ENCODE results near the gene EBLN1. TPM values are rescaled to one million over a fixed set of nuclear protein-coding genes. Genes with fewer than 3 reads are reported as not detected.

EBLN1 gene
- total RNA-seq, 1 experiment from 2014 or later: not detected

GRCh38 chr10:22193945-22194344 lies 23.9 kb downstream of the EBLN1 start:
- Mint-ChIP-seq H3K4me3 (no peak overlapping the region), H3K36me3 (no peaks in the 10 kb centered on the region), H3K9me3 (no peaks in the 10 kb centered on the region), H3K4me1 (no peaks in the 10 kb centered on the region), H3K27me3 (ENCODE audit: low read depth) (no peaks in the 10 kb centered on the region), H3K27ac (no peak overlapping the region)
- CTCF ChIA-PET: no interaction called here
- no peak for TF ChIP-seq ZNF532 (CRISPR knock-in tag; IDR thresholded peaks at IDR 0.05; ENCODE audit: borderline replicate concordance)
- no peak for TF ChIP-seq ATF3 (CRISPR knock-in tag; conservative IDR thresholded peaks at IDR 0.05)
- no peak for TF ChIP-seq NR1H2 (CRISPR knock-in tag; IDR thresholded peaks at IDR 0.05)
- TF ChIP-seq USF1 (CRISPR knock-in tag; IDR thresholded peaks at IDR 0.05): no peak
- no peak for TF ChIP-seq TP53 (CRISPR knock-in tag; IDR thresholded peaks at IDR 0.05)
- TF ChIP-seq CTCF (IDR thresholded peaks at IDR 0.05): no peak
- no peak for TF ChIP-seq TEAD4 (CRISPR knock-in tag; IDR thresholded peaks at IDR 0.05)
- TF ChIP-seq NFATC4 (CRISPR knock-in tag; IDR thresholded peaks at IDR 0.05): no peak
- no peak for TF ChIP-seq OVOL2 (CRISPR knock-in tag; IDR thresholded peaks at IDR 0.05; ENCODE audit: borderline replicate concordance)
- TF ChIP-seq USF2 (CRISPR knock-in tag; IDR thresholded peaks at IDR 0.05): no peak
- no peak for TF ChIP-seq ZBTB21 (CRISPR knock-in tag; IDR thresholded peaks at IDR 0.05; ENCODE audit: borderline replicate concordance)
- no peak for TF ChIP-seq ETV6 (CRISPR knock-in tag; IDR thresholded peaks at IDR 0.05)
- no peak for TF ChIP-seq NFYB (CRISPR knock-in tag; conservative IDR thresholded peaks at IDR 0.05; ENCODE audit: low read depth)
- TF ChIP-seq NR2C2 (CRISPR knock-in tag; IDR thresholded peaks at IDR 0.05): no peak
- TF ChIP-seq FOXJ3 (CRISPR knock-in tag; IDR thresholded peaks at IDR 0.05; ENCODE audit: borderline replicate concordance): no peak
- TF ChIP-seq CDX4 (CRISPR knock-in tag; IDR thresholded peaks at IDR 0.05; ENCODE audit: borderline replicate concordance): no peak
- no peak for DNase-seq (ENCODE audit: low spot score)
- POLR2A ChIA-PET: interaction anchor here (0.6 kb wide), 1 partner anchor 505 kb away, joined by 6 read pairs; no protein-coding TSS in a partner anchor
- no peak for ATAC-seq

GRCh38 chr10:22185586-22185985 lies 32.2 kb downstream of the EBLN1 start:
- no peak for ATAC-seq
- Mint-ChIP-seq H3K9me3 (peaks cover 8% of the 10 kb centered on the region), H3K27ac (no peak overlapping the region), H3K27me3 (ENCODE audit: low read depth) (no peaks in the 10 kb centered on the region; the same call in 1 of the 2 replicates), H3K4me1 (no peaks in the 10 kb centered on the region; the same call in 1 of the 2 replicates), H3K4me3 (no peak overlapping the region), H3K36me3 (peaks cover under 1% of the 10 kb centered on the region; the same call in 1 of the 2 replicates)
- POLR2A ChIA-PET: no interaction called here
- TF ChIP-seq PRDM15 (CRISPR knock-in tag; IDR thresholded peaks at IDR 0.05) (no peak), EMX1 (CRISPR knock-in tag; IDR thresholded peaks at IDR 0.05) (no peak), TEAD4 (CRISPR knock-in tag; IDR thresholded peaks at IDR 0.05) (no peak), MAX (CRISPR knock-in tag; IDR thresholded peaks at IDR 0.05) (no peak), ZBTB21 (CRISPR knock-in tag; IDR thresholded peaks at IDR 0.05; ENCODE audit: borderline replicate concordance) (no peak), FOXK1 (CRISPR knock-in tag; IDR thresholded peaks at IDR 0.05) (no peak)
- DNase-seq (ENCODE audit: low spot score): no peak
- CTCF ChIA-PET: no interaction called here
